GM18519 (cell line): ENCODE data around the gene KREMEN2.
"Not testable (repeated sequence)": the region's sequence is repeated elsewhere in the genome, so short reads cannot be mapped to it uniquely, and the experiment has no call there.

Source experiments
- ATAC-seq: cut with Tn5 transposase; IDR thresholded peaks from one replicate; pipeline ENCODE4 v1.9.1; 2021; ENCODE audit warnings: mild to moderate bottlenecking, moderate library complexity; ENCODE audit not compliant: unreplicated experiment, low FRiP score

Gene KREMEN2

GRCh38 chr16:2963723-2964474, at the start of gene KREMEN2:
Gene KREMEN2, plus strand, starts transcription at chr16:2964275. Its CDS starts 246 bp downstream, at chr16:2964521.
- no peak for ATAC-seq

- ATAC-seq: no peak
These were observed 48.7 kb upstream of the KREMEN2 start for GRCh38 chr16:2915196-2915929.

- no peak for ATAC-seq
These were observed 44.4 kb upstream of the KREMEN2 start for GRCh38 chr16:2919511-2920255.

GRCh38 chr16:2923481-2923880, 40.6 kb upstream of the KREMEN2 start:
- ATAC-seq: no peak

GRCh38 chr16:2924901-2925755, 38.9 kb upstream of the KREMEN2 start:
- no peak for ATAC-seq

- no peak for ATAC-seq
These were observed 38.0 kb upstream of the KREMEN2 start for GRCh38 chr16:2925951-2926649.

- ATAC-seq: no peak
These were observed 37.5 kb upstream of the KREMEN2 start for GRCh38 chr16:2926650-2926999.

GRCh38 chr16:2927010-2927646, 36.9 kb upstream of the KREMEN2 start:
- no peak for ATAC-seq

- ATAC-seq: not testable (repeated sequence)
These were observed 35.9 kb upstream of the KREMEN2 start for GRCh38 chr16:2928151-2928550.

GRCh38 chr16:2928796-2929195, 35.3 kb upstream of the KREMEN2 start:
- no peak for ATAC-seq

- ATAC-seq: no peak
These were observed 34.4 kb upstream of the KREMEN2 start for GRCh38 chr16:2929693-2930092.

GRCh38 chr16:2930236-2930635, 33.8 kb upstream of the KREMEN2 start:
- no peak for ATAC-seq

- ATAC-seq: not testable (repeated sequence)
These were observed 32.7 kb upstream of the KREMEN2 start for GRCh38 chr16:2931231-2931914.

- ATAC-seq: no peak
These were observed 30.9 kb upstream of the KREMEN2 start for GRCh38 chr16:2933136-2933535.

- no peak for ATAC-seq
These were observed 30.4 kb upstream of the KREMEN2 start for GRCh38 chr16:2933701-2934100.

- ATAC-seq: no peak
These were observed 29.6 kb upstream of the KREMEN2 start for GRCh38 chr16:2934450-2934849.

- no peak for ATAC-seq
These were observed 27.6 kb upstream of the KREMEN2 start for GRCh38 chr16:2936436-2937011.

- ATAC-seq: no peak
These were observed 26.9 kb upstream of the KREMEN2 start for GRCh38 chr16:2937170-2937569.
